Activated T-helper 17 cell treated with anti-CD3 and anti-CD28 coated beads, Interleukin-2, amount 50 U/mL, for 72 hours (primary cell): ENCODE measurements around the gene KCNQ1. TPM values are rescaled to one million over a fixed set of nuclear protein-coding genes. Genes with fewer than 3 reads are reported as not detected.

Source experiments
- ATAC-seq: fragments of 150-1000 bp; cut with Tn5 transposase; replicated peaks from 2 replicates; pipeline ENCODE4 v1.10.0; 2021; ENCODE audit warnings: mild to moderate bottlenecking, moderate library complexity
- H3K27ac Mint-ChIP-seq: one replicate; pipeline ENCODE4 v1.8.0; 2022; ENCODE audit warnings: mixed read lengths
- H3K27me3 Mint-ChIP-seq: one replicate; pipeline ENCODE4 v1.8.0; 2022; ENCODE audit warnings: mixed read lengths
- H3K36me3 Mint-ChIP-seq: one replicate; pipeline ENCODE4 v1.8.0; 2022; ENCODE audit warnings: low read depth, mild to moderate bottlenecking, mixed read lengths
- H3K4me1 Mint-ChIP-seq: one replicate; pipeline ENCODE4 v1.8.0; 2022; ENCODE audit warnings: mixed read lengths
- H3K4me3 Mint-ChIP-seq: one replicate; pipeline ENCODE4 v1.8.0; 2022; ENCODE audit warnings: mild to moderate bottlenecking, mixed read lengths
- H3K9me3 Mint-ChIP-seq: one replicate; pipeline ENCODE4 v1.8.0; 2022; ENCODE audit warnings: mixed read lengths
- total RNA-seq, 2 donors: library from RNA; stranded (reverse); gene quantifications; one replicate each; pipeline ENCODE4 v1.2.3, GENCODE V29; 2022

Gene KCNQ1
- total RNA-seq, 2 donors from 2014 or later = 7.0 to 9.7 TPM

DNA sequence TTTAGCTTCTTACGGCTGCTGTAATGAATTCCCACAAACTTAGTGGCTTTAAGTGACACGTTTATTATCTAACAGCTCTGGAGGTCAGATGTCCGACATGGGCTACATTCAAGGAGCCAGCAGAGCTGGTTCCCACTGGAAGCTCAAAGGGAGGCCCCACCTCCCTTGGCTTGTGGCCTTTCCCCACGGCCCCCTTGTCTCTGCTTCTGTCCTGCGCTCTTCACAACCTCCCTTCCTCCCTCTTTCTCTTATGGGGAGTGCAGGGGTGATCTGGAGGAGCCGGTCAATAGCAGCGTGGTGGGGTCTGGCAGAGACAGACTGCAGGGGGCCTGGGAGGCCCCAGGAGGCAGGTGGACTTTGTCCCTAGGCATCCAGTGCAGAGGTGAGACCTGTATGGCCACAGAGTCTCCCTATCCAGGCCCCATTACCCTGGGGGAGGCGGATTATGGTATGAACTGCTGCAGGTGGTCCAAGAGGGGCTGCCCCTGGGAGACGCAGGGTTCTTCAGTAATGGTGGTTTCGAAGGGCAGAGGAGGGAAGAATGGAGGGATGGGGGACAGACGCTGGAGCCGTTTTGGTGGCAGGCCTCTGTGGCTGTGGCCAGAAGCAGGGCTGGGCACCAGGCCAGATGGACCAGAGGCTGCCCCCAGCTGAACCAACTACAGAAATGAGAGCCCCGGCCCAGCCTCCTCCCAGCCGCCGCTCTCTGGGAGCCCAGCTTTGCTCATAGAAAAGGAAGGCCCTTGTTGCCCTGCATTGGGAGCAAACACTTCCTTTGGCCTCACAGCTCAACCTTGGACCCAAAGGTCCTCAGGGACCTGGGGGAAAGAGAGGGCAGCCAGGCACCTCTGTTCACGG lies 285.7 kb downstream of the KCNQ1 start:
- Mint-ChIP-seq H3K27me3 (no peaks in the 10 kb centered on the region), H3K4me3 (no peak overlapping the region), H3K9me3 (no peaks in the 10 kb centered on the region), H3K4me1 (no peaks in the 10 kb centered on the region), H3K36me3 (no peaks in the 10 kb centered on the region), H3K27ac (peak overlapping the region; percentile 41)
- no peak for ATAC-seq

DNA sequence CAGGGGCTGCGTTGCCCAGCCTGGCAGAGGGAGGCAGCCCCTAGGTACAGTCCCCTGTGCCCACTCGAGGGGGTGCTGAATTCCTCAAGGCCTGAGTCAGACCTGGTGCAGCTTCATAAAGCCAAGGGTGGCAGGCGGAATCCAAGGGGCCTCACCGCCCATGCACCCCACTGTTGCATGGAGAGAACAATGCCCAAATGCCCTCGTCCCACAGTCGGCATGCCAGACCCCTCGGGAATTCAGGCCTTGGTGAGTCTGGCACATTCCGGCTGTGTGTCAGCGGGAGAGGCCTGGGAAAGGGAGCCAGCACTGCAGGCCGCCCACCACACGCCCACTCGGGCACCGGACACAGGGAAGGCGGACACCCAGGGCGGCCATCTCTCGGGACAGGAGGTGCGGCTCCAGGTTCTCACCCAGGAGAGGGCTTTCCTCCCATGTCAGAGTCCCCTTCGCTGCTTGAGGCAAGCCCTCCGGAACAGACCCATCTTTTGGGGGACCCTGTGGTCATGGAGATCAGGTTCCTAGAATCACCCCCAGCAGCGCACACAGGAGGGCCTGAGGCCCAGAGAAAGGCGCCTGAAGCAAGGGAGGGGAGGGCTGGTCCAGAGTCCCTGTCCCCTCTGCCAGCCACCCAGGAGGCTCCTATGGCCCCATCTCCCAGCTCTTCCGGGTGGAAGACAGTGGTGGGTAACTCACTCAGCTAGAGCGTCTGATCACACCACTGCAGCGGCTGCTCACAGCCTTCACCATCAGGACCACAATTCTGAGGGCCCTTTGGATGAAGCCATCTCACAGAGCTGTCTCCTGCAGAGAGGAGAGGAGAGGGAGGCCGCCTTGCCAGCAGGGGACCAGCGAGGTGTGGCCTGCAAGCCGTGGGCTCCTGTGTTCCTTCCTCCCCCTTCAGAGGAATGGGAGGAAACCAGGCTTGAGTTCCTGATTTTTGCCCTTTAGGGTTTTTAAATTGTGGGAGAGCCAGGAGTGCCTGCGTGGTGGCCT lies 286.6 kb downstream of the KCNQ1 start:
- ATAC-seq = no peak
- no peaks in the 10 kb centered on the region for H3K4me1 Mint-ChIP-seq
- H3K4me3 Mint-ChIP-seq = no peak overlapping the region
- no peaks in the 10 kb centered on the region for H3K9me3 Mint-ChIP-seq
- H3K27ac Mint-ChIP-seq = no peak overlapping the region
- no peaks in the 10 kb centered on the region for H3K36me3 Mint-ChIP-seq
- H3K27me3 Mint-ChIP-seq = no peaks in the 10 kb centered on the region

DNA sequence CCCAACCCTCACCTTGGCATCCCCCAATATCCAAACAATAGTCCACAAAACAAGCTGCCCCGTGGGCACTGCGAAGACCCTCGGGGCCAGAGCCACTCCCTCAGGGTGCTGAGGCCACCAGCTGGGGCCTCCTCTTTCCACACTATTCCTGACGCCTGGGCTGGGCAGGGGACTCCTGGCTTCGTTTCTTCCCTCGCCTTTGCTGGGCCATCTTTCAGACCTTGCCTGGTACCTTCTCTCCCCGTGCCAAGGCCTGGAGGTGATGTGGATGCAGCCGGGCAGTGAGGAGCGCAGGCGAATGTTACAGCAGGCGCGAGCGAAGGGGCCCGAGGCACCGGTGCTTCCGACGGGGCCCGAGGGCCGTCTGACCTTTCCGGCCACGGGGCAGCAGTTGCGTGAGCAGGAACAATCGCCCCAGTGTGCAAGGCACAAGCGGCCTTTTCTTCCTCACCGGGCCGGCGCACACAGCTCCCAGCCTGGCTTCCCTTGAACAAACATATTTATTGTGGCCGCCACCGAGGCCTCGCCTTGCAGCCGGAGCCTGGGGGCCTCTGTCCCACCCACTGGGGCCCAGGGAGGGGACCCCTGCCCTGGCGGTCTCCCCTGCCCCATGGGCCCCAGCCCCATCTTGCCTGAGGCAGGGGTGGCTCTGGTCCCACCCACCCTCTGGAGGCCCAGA lies 287.6 kb downstream of the KCNQ1 start:
- H3K4me3 Mint-ChIP-seq = no peak overlapping the region

DNA sequence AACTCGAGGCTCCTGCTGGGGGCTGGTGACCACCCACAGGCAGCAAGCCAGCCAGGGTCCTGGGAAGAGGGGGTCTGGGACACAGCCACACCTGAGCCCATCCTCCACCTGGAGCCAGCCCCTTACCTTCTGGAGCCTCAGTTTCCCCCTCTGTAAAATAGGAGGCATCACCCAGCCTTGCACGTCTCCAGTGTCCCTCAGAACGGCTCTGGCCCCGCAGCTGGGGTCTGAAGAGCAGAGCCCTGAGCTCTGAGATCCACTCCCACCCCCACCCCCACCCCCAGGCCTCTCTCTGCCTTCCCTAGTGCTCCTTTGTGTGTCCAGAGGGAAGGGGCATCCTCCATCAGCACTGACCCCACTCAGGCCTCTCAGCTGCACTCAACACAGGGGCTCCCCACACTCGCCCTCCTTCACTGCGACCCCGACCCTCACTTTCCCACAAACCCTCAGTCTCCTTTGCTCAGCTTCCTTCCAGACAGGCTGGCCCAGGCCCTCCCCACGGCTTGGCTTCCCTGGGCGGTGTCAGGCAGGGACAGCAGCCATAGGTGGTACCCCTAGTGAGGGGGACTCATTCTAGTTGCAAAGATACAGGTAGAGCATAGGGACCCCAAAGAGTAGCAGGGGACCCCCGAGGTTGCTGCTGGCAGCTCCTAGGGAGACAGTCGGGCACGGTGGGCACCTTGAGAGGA lies 288.3 kb downstream of the KCNQ1 start:
- no peak overlapping the region for H3K27ac Mint-ChIP-seq
- H3K36me3 Mint-ChIP-seq = no peaks in the 10 kb centered on the region
- H3K4me1 Mint-ChIP-seq = no peaks in the 10 kb centered on the region
- H3K4me3 Mint-ChIP-seq = no peak overlapping the region
- ATAC-seq = no peak
- no peaks in the 10 kb centered on the region for H3K27me3 Mint-ChIP-seq
- H3K9me3 Mint-ChIP-seq = no peaks in the 10 kb centered on the region

More for the DNA sequence above, 287.6 kb downstream of the KCNQ1 start:
- ATAC-seq = no peak
- Mint-ChIP-seq H3K27ac (no peak overlapping the region), H3K27me3 (no peaks in the 10 kb centered on the region), H3K4me1 (no peaks in the 10 kb centered on the region), H3K36me3 (no peaks in the 10 kb centered on the region), H3K9me3 (no peaks in the 10 kb centered on the region)

DNA sequence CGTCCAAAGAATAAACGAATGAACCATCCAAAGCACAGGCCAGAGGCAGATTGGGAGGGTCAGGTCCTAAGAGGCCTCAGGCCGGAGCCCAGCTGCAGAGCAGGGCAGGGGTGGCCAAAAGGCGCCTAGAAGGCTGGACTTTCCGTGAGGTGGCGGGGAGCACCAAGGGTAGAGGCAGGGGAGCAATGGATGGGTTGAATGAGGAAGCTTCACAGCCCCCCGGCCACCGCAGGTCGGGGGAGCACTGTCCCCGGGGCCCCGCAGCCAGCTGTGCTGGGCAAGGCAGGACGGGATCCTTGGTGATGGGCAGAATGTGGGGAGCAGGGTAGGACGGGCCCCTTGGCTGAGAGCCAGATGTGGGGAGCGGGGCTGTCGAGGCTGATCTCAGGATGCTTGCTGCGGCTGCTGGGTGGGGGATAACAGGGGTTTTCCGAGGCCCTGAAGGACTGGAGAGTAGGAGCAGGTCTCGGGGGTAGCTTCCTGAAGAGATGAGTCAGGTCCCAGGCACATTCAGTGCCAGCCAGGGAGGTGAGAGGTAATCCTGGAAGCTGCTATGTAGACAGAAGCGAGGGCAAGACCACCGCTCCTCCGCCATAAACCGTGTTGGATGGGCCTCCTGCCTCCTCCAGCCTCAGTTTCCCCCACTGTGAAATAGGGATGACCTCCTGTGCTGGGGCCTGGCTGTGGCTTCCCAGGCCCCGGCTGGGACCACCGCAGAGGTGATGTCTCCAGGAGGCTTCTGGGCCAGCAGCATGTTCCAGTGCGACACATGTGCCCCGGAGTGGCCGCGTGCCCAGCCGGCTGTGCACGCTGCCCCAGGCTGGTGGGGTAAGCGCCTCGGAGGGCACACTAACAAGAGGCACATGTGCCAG lies 289.6 kb downstream of the KCNQ1 start:
- no peaks in the 10 kb centered on the region for H3K4me1 Mint-ChIP-seq
- H3K27ac Mint-ChIP-seq = no peak overlapping the region
- no peak for ATAC-seq
- H3K27me3 Mint-ChIP-seq = no peaks in the 10 kb centered on the region
- H3K4me3 Mint-ChIP-seq = no peak overlapping the region
- H3K36me3 Mint-ChIP-seq = no peaks in the 10 kb centered on the region
- no peaks in the 10 kb centered on the region for H3K9me3 Mint-ChIP-seq

DNA sequence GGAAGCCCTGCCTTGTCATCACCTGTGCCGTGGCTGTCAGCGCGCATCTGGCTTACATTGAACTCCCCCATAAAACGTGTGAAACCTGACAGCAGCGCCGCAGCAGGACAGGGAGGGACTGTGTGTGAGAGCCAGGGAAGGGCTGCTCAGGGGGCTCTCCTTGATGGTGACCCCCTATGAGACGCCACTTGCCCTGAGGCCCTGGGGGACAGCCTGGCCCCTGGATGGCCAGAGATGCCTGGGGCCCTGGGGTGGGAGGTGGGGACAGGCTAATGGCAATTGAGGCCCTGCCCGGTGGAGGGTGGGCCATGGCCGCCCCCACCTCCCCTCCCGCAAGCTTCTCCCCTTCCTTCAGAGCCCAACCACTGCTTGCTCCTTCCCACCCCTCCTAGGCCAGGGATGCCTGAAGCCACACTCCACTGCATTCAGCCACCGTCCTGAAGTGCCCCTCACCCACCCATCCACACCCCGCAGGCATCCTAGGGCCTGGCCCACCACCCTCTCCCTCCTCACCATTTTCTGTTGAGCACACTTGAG lies 290.3 kb downstream of the KCNQ1 start:
- H3K9me3 Mint-ChIP-seq = no peaks in the 10 kb centered on the region
- H3K4me1 Mint-ChIP-seq = no peaks in the 10 kb centered on the region
- no peaks in the 10 kb centered on the region for H3K27me3 Mint-ChIP-seq
- H3K36me3 Mint-ChIP-seq = no peaks in the 10 kb centered on the region
- no peak for ATAC-seq
- H3K4me3 Mint-ChIP-seq = no peak overlapping the region
- H3K27ac Mint-ChIP-seq = no peak overlapping the region

DNA sequence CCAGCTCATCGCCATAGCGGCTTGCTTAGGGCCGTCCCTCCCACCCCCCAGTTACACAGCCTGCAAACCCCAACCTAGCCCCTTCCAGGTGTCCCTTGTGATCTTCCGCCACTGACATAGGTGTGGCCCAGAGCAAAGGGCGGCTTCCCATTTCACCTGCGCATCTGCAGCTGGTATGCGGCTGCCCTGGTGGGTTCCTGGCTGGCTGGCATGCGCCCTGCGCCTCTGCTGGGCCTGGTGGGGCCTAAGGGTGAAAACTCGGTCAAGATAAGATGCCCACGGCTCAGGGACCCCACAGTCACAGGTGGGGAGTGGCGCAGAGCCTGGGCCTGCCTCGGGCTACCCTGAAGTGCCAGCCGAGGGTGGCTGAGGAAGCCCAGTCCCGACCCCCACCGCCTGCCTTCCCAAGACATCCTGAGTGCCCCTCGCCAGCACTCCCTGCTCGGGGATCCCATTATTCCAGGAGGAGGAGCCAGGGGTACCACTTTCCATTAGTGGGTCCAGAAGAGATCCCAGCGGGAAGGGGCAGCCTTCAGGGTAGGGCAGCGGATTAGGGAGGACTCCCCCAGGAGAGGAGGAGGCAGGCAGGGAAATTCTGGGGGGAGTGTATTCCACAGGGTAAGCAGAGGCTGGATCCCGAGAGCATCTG lies 291.9 kb downstream of the KCNQ1 start:
- H3K4me3 Mint-ChIP-seq = no peak overlapping the region
- no peaks in the 10 kb centered on the region for H3K9me3 Mint-ChIP-seq
- no peaks in the 10 kb centered on the region for H3K36me3 Mint-ChIP-seq
- H3K27me3 Mint-ChIP-seq = no peaks in the 10 kb centered on the region
- no peak overlapping the region for H3K27ac Mint-ChIP-seq
- ATAC-seq = no peak
- no peaks in the 10 kb centered on the region for H3K4me1 Mint-ChIP-seq

DNA sequence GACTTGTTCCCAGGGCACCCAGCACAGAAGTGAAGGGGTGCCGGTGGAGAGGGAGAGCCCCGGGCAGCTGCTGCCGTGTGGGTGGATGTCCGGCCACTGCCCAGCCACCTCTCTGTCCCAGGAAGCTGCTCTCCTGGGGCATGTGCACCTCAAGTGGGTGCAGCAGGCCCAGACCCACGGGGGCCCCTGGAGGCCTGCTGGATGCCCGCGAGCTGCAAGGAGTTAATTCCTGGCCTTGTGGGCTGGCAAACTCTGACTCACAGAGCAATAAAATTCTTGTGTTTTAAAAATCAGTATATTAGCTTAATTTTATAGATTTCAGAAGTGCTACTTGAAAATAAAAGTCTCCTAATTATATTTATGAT lies 292.4 kb downstream of the KCNQ1 start:
- no peaks in the 10 kb centered on the region for H3K27me3 Mint-ChIP-seq
- H3K9me3 Mint-ChIP-seq = no peaks in the 10 kb centered on the region
- no peak for ATAC-seq
- H3K4me3 Mint-ChIP-seq = no peak overlapping the region
- H3K4me1 Mint-ChIP-seq = no peaks in the 10 kb centered on the region
- no peak overlapping the region for H3K27ac Mint-ChIP-seq
- H3K36me3 Mint-ChIP-seq = no peaks in the 10 kb centered on the region

DNA sequence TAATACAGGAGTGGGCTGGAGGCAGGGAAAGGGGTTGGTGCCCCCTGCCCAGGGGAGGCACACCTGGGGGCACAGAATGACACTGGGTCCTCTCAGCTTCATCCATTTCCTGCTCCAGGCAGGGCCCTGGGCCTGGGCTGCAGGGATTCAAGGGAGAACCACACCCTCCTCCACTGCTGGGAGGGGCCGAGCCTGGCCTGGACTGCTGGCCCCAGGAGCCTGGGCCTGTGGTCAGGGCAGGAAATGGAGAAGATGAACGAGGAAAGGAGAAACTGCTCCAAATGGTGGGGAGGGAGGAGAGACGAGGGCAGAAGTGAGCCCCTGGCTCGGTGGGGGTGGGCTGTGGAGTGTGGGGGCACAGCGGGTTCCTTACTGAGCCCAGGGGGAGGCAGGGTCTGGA lies 293.1 kb downstream of the KCNQ1 start:
- no peaks in the 10 kb centered on the region for H3K27me3 Mint-ChIP-seq
- no peaks in the 10 kb centered on the region for H3K36me3 Mint-ChIP-seq
- no peak for ATAC-seq
- H3K9me3 Mint-ChIP-seq = no peaks in the 10 kb centered on the region
- no peak overlapping the region for H3K27ac Mint-ChIP-seq
- H3K4me3 Mint-ChIP-seq = no peak overlapping the region
- no peaks in the 10 kb centered on the region for H3K4me1 Mint-ChIP-seq

DNA sequence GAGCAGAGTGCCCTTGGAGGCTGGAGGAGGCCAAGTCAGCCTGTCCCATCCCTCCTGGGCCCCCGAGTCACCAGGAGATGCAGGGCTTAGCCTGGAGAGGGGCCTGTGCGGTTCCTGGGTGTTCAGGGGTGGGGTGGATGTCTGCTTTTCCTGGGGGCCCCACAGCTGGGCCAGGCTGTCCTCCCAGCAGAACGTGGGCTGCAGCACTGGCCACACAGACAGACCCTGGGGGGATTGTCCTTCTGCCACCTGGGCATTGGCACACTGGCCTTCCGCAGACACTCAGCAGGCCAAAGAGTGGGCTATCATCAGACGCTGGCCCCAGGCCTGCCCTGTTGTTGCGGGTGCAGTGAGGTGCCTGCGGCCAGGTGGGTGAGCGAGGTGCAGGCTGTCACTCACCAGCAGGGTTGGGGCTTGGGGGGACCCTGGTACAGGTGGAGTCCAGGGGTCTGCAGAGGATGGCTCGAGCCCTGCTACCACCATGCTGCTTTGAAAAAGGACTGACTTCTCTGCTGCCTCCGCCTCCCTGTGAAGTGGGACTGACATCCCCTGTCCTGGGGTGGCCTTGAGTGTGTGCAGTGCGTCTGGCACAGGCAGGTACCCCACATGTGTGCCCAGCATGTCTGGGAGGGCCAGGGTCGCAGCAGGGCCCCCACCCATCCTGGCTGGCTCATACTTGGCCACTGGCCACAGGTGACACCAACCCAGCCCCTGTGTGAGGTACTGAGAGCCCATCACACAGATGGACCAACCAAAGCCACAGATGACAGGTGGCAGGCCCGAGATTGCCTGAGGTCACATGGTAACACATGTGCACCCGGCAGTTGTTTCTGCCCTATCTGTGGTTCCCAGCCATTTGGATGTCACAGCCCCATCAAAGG lies 294.0 kb downstream of the KCNQ1 start:
- no peak for ATAC-seq
- Mint-ChIP-seq H3K4me1 (no peaks in the 10 kb centered on the region), H3K27me3 (no peaks in the 10 kb centered on the region), H3K36me3 (no peaks in the 10 kb centered on the region), H3K9me3 (no peaks in the 10 kb centered on the region), H3K4me3 (no peak overlapping the region), H3K27ac (no peak overlapping the region)

DNA sequence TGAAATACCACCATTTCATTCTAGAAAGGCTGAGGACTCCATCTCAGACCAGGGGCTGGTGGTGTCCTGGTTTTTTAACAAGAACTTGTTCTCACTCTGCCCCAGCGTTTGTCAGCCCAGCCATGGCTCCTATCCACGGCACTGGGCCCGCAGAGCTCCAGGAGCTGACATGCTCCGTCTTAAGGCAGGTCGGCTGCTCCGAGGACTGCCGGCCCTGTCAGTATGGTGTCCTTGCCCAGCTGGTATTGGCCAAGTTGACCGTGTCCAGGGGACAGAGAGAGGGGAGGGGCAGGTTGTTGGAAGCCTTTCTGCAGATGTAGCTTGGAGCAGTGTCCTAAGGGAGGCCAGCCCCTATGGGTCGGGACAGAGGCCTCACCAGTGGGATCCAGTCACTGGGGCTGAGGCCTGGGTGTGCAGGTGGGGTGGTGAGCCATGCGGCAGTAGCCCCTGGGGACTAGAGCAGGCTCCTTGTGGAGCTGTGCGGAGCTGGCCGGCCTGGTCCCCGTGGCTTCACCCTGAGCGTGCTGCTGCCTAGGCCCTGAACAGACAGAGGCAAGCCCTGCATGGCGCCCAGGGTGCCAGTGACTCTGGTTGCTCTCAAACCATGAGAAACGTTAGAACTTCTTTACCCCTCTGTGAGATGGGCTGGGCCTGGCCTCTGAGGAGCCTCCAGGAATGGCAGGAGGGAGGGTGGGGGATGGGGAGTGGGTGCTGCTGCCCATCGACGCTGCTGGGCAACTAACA lies 294.9 kb downstream of the KCNQ1 start:
- Mint-ChIP-seq H3K27ac (no peak overlapping the region), H3K36me3 (no peaks in the 10 kb centered on the region), H3K4me1 (no peaks in the 10 kb centered on the region), H3K9me3 (no peaks in the 10 kb centered on the region), H3K4me3 (no peak overlapping the region), H3K27me3 (no peaks in the 10 kb centered on the region)
- ATAC-seq = no peak
